ENCODE data around the gene OR8B3. TPM values are rescaled to one million over a fixed set of nuclear protein-coding genes. Genes with fewer than 3 reads are reported as not detected.
"Not testable (repeated sequence)": the region's sequence is repeated elsewhere in the genome, so short reads cannot be mapped to it uniquely, and the experiment has no call there.

Gene OR8B3
- total and polyA plus RNA-seq, 2 donors (not counting 1 experiment from before 2014, with no cell fraction given), result not detected

DNA sequence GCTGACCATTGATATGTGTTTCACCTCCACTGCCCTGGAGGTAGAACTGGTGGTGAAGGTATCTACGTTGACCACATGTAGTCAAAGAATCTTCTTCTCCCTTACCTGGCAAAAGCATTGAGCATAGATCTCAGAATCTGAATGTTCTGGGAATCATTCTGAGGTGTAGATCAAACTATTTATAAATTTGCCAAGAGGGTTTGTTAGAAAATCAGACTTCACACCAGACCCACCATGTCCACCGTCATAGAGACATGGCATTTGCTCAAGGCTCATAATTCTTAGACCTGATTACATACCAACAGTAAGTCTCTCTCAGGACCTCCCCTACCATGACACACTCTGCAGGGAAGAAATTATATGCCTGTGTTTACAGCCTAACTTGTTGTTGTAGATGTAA, 14.4 kb downstream of the OR8B3 start, which contains the start of gene OR8B2:
TSS of gene OR8B2 (minus strand) at position 101 of the 400 bp plus-strand sequence. CDS start 1,156 bp downstream, outside the sequence.
- no peak within 1 kb of the TSS for H2AFZ ChIP-seq (ENCODE audit: low read length)
- H3K9me3 ChIP-seq (ENCODE audit: control insufficient read depth, insufficient read depth, low read depth, low read length), result no peaks in the 10 kb centered on the region
- no peaks in the 10 kb centered on the region for H3K79me2 ChIP-seq (ENCODE audit: control insufficient read depth, insufficient read depth, low read length)
- TF ChIP-seq, protein P1, sequence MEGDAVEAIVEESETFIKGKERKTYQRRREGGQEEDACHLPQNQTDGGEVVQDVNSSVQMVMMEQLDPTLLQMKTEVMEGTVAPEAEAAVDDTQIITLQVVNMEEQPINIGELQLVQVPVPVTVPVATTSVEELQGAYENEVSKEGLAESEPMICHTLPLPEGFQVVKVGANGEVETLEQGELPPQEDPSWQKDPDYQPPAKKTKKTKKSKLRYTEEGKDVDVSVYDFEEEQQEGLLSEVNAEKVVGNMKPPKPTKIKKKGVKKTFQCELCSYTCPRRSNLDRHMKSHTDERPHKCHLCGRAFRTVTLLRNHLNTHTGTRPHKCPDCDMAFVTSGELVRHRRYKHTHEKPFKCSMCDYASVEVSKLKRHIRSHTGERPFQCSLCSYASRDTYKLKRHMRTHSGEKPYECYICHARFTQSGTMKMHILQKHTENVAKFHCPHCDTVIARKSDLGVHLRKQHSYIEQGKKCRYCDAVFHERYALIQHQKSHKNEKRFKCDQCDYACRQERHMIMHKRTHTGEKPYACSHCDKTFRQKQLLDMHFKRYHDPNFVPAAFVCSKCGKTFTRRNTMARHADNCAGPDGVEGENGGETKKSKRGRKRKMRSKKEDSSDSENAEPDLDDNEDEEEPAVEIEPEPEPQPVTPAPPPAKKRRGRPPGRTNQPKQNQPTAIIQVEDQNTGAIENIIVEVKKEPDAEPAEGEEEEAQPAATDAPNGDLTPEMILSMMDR (conservative IDR thresholded peaks at IDR 0.05 in 1 of 2, IDR thresholded peaks at IDR 0.05 in 1 of 2; ENCODE audit: low read depth in 1 of 2, low read length in 2 of 2), result no peak
- TF ChIP-seq EZH2 (IDR thresholded peaks at IDR 0.05; ENCODE audit: low read length, missing control alignments), result no peak
- no peak for DNase-seq (ENCODE audit: low read depth in 2 of 2)
- no peak within 1 kb of the TSS for H3K9ac ChIP-seq (ENCODE audit: insufficient read depth, low read length)
- no peaks in the 10 kb centered on the region for H3K4me1 ChIP-seq (ENCODE audit: control insufficient read depth, extremely low read depth, insufficient read depth, low read length)
- H3K36me3 ChIP-seq (ENCODE audit: control insufficient read depth, insufficient read depth, low read length), result no peaks in the 10 kb centered on the region
- no peak within 1 kb of the TSS for H3K4me3 ChIP-seq (replicated peaks in 1 of 4; ENCODE audit: control extremely low read depth in 1 of 4, insufficient read depth in 1 of 4, low read depth in 3 of 4, low read length in 4 of 4)
- H3K27ac ChIP-seq (ENCODE audit: insufficient read depth, low read length), result no peak within 1 kb of the TSS
- no peaks in the 10 kb centered on the region for H3K27me3 ChIP-seq (ENCODE audit: control insufficient read depth, insufficient read depth, low read length)
- H3K4me2 ChIP-seq (ENCODE audit: extremely low read depth, insufficient read depth, low read length), result no peak within 1 kb of the TSS
- no peaks in the 10 kb centered on the region for H4K20me1 ChIP-seq (ENCODE audit: control insufficient read depth, extremely low read depth, insufficient read depth, low read length)

DNA sequence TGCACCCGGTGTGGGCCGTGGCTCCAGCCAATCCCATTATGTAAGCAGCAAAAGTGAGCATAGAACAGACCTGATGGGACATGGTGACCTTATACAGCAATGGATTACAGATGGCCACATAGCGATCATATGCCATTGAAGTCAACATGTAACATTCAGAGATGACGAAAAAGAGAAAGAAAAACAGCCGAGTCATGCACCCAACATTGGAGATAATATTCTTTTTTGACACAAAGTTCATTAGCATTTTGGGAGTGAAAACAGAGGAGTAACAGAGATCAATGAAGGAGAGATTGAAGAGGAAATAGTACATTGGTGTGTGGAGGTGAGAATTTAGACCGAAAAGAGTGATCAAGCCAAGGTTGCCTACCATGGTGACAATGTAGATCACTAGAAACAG, 16.0 kb downstream of the OR8B3 start:
- H4K20me1 ChIP-seq (ENCODE audit: control insufficient read depth, extremely low read depth, insufficient read depth, low read length); H2AFZ ChIP-seq (ENCODE audit: low read length); H3K9ac ChIP-seq (ENCODE audit: insufficient read depth, low read length); H3K4me2 ChIP-seq (ENCODE audit: extremely low read depth, insufficient read depth, low read length); H3K4me1 ChIP-seq (ENCODE audit: control insufficient read depth, extremely low read depth, insufficient read depth, low read length); H3K27me3 ChIP-seq (ENCODE audit: control insufficient read depth, insufficient read depth, low read length); H3K27ac ChIP-seq (ENCODE audit: insufficient read depth, low read length); DNase-seq (ENCODE audit: low read depth in 2 of 2); H3K79me2 ChIP-seq (ENCODE audit: control insufficient read depth, insufficient read depth, low read length); H3K36me3 ChIP-seq (ENCODE audit: control insufficient read depth, insufficient read depth, low read length); H3K9me3 ChIP-seq (ENCODE audit: control insufficient read depth, insufficient read depth, low read depth, low read length); H3K4me3 ChIP-seq (replicated peaks in 1 of 4; ENCODE audit: control extremely low read depth in 1 of 4, insufficient read depth in 1 of 4, low read depth in 3 of 4, low read length in 4 of 4): not testable (repeated sequence)

DNA sequence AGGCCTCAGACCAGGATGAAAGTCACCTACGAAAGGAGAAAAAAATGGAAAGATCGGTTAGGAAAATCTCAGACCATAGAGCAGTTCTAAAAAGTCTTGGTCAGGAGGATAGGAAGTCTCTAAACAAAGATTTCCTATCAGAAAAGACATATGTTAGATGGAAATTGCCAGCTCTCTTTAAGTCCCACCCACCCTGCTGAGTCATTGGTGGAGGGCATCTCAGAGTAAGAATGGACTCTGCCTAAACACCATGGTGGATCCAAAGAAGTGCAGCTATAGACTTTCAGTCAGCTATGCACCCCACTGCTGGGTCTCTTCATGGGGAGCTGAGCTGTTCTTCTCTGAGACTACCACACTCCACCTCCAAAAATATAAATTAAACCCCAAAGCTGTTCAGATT, 18.2 kb downstream of the OR8B3 start:
- H4K20me1 ChIP-seq (ENCODE audit: control insufficient read depth, extremely low read depth, insufficient read depth, low read length), result no peaks in the 10 kb centered on the region
- H3K27me3 ChIP-seq (ENCODE audit: control insufficient read depth, insufficient read depth, low read length), result no peaks in the 10 kb centered on the region
- no peaks in the 10 kb centered on the region for H3K36me3 ChIP-seq (ENCODE audit: control insufficient read depth, insufficient read depth, low read length)
- no peak for TF ChIP-seq EZH2 (IDR thresholded peaks at IDR 0.05; ENCODE audit: low read length, missing control alignments)
- TF ChIP-seq, protein P1 (conservative IDR thresholded peaks at IDR 0.05 in 1 of 2, IDR thresholded peaks at IDR 0.05 in 1 of 2; ENCODE audit: low read depth in 1 of 2, low read length in 2 of 2), result no peak
- H3K4me3 ChIP-seq (replicated peaks in 1 of 4; ENCODE audit: control extremely low read depth in 1 of 4, insufficient read depth in 1 of 4, low read depth in 3 of 4, low read length in 4 of 4), result no peak overlapping the region
- no peak overlapping the region for H3K27ac ChIP-seq (ENCODE audit: insufficient read depth, low read length)
- H3K4me2 ChIP-seq (ENCODE audit: extremely low read depth, insufficient read depth, low read length), result no peak overlapping the region
- no peak for DNase-seq (ENCODE audit: low read depth in 2 of 2)
- H3K79me2 ChIP-seq (ENCODE audit: control insufficient read depth, insufficient read depth, low read length), result no peaks in the 10 kb centered on the region
- H3K9ac ChIP-seq (ENCODE audit: insufficient read depth, low read length), result no peak overlapping the region
- H3K9me3 ChIP-seq (ENCODE audit: control insufficient read depth, insufficient read depth, low read depth, low read length), result no peaks in the 10 kb centered on the region
- H3K4me1 ChIP-seq (ENCODE audit: control insufficient read depth, extremely low read depth, insufficient read depth, low read length), result no peaks in the 10 kb centered on the region
- H2AFZ ChIP-seq (ENCODE audit: low read length), result no peak overlapping the region
